Esophagus (tissue), 2 donors: ENCODE data around the gene KIAA1191. TPM values are rescaled to one million over a fixed set of nuclear protein-coding genes. Genes with fewer than 3 reads are reported as not detected.

ENCODE experiments used
- H3K27ac ChIP-seq, 2 donors: one replicate each; pipeline ENCODE4 v1.5.1; 2013; ENCODE audit warnings: low read depth in 2 of 2, mild to moderate bottlenecking in 2 of 2, inconsistent platforms in 1 of 2, low read length in 1 of 2, moderate library complexity in 1 of 2
- H3K27me3 ChIP-seq, 2 donors: one replicate each; pipeline ENCODE4 v1.6.1; 2013; ENCODE audit warnings: low read length in 2 of 2, control low read depth in 1 of 2, mild to moderate bottlenecking in 1 of 2; ENCODE audit not compliant: insufficient read depth in 2 of 2, control insufficient read depth in 1 of 2
- H3K36me3 ChIP-seq, 2 donors: one replicate each; pipeline ENCODE4 v1.6.1; 2013; ENCODE audit warnings: low read length in 1 of 2; ENCODE audit not compliant: control insufficient read depth in 2 of 2, insufficient read depth in 2 of 2
- H3K4me1 ChIP-seq, 2 donors: one replicate each; pipeline ENCODE4 v1.6.1; 2013; ENCODE audit warnings: low read length in 1 of 2; ENCODE audit not compliant: control insufficient read depth in 2 of 2, insufficient read depth in 2 of 2
- H3K4me3 ChIP-seq, 2 donors: one replicate each; pipeline ENCODE4 v1.5.1; 2013; ENCODE audit warnings: low read length in 2 of 2, mild to moderate bottlenecking in 2 of 2, low read depth in 1 of 2, moderate library complexity in 1 of 2
- H3K9me3 ChIP-seq, 2 donors: one replicate each; pipeline ENCODE4 v1.6.1; 2013; ENCODE audit warnings: mild to moderate bottlenecking in 2 of 2, low read depth in 1 of 2, low read length in 1 of 2, moderate library complexity in 1 of 2; ENCODE audit not compliant: control insufficient read depth in 2 of 2, insufficient read depth in 1 of 2
- WGBS, 2 donors: extraction: QIAGEN DNeasy Blood & Tissue Kit; methylation state at CpG; one replicate each; pipeline ENCODE4 v1.1.7; 2013; 5-methylcytosine and 5-hydroxymethylcytosine counted together
- polyA plus RNA-seq, 2 donors: library from polyadenylated mRNA; stranded (reverse); fragments of 200-250 nt; gene quantifications; one replicate each; pipeline ENCODE4 v1.2.3, GENCODE V29; 2013
- donor health status: healthy with polysubstance abuse.
- donor health status: Bipolar disorder and iron deficiency.

The KIAA1191 gene
- polyA plus RNA-seq, 2 donors = 41.8 to 44.4 TPM

GRCh38 chr5:176391479-176391878 is 29.9 kb upstream of the KIAA1191 start:
- peaks cover 7 to 37% of the 10 kb centered on the region in 2 donors for H3K36me3 ChIP-seq
- H3K4me1 ChIP-seq = peaks cover 0 to 2% of the 10 kb centered on the region in 2 donors
- 86% methylated on average over 4 of the region's 4 CpGs for WGBS, 2 donors
- no peaks in the 10 kb centered on the region for H3K9me3 ChIP-seq
- no peaks in the 10 kb centered on the region for H3K27me3 ChIP-seq
- no peak overlapping the region for H3K27ac ChIP-seq
- no peak overlapping the region for H3K4me3 ChIP-seq

- H3K9me3 ChIP-seq = no peaks in the 10 kb centered on the region
- no peaks in the 10 kb centered on the region for H3K27me3 ChIP-seq
- peaks cover 0 to 2% of the 10 kb centered on the region in 2 donors for H3K4me1 ChIP-seq
- H3K4me3 ChIP-seq = peak overlapping the region; percentile 75 to 81
- peak overlapping the region; percentile 99 to 100 for H3K27ac ChIP-seq
- H3K36me3 ChIP-seq = peaks cover 4 to 35% of the 10 kb centered on the region in 2 donors
- WGBS, 2 donors = 26 to 30% methylated on average over 34 to 41 of the region's 41 CpGs
These were observed 27.9 kb upstream of the KIAA1191 start for GRCh38 chr5:176389135-176390123.

- Histone ChIP-seq H3K4me3 (peak within 1 kb of the TSS; percentile 75 to 81), H3K27ac (peak within 1 kb of the TSS; percentile 99 to 100), H3K9me3 (no peaks in the 10 kb centered on the region), H3K27me3 (no peaks in the 10 kb centered on the region), H3K4me1 (peaks cover 0 to 2% of the 10 kb centered on the region in 2 donors), H3K36me3 (peaks cover 4 to 38% of the 10 kb centered on the region in 2 donors)
- WGBS, 2 donors = 0% methylated on average over 47 of the region's 47 CpGs
These were observed 27.0 kb upstream of the KIAA1191 start, which contains the start of the genes HIGD2A and NOP16 for GRCh38 chr5:176388444-176389134. HIGD2A (plus strand) TSS chr5:176388751; CDS start chr5:176388820, 69 bp downstream. NOP16 (minus strand) TSS chr5:176388598; CDS start chr5:176388539, 59 bp downstream.

GRCh38 chr5:176388003-176388443 is 26.5 kb upstream of the KIAA1191 start:
- Histone ChIP-seq H3K4me3 (peak overlapping the region; percentile 75 to 81), H3K27ac (peak overlapping the region; percentile 7 to 100), H3K27me3 (no peaks in the 10 kb centered on the region), H3K36me3 (peaks cover 4 to 42% of the 10 kb centered on the region in 2 donors), H3K4me1 (peaks cover 0 to 2% of the 10 kb centered on the region in 2 donors), H3K9me3 (no peaks in the 10 kb centered on the region)
- WGBS, 2 donors = 0% methylated on average over 29 of the region's 29 CpGs

GRCh38 chr5:176387384-176387925 is 25.9 kb upstream of the KIAA1191 start:
- WGBS, 2 donors = 25 to 28% methylated on average over 8 of the region's 8 CpGs
- H3K27ac ChIP-seq = no peak overlapping the region

GRCh38 chr5:176386491-176386890 is 24.9 kb upstream of the KIAA1191 start:
- Histone ChIP-seq H3K36me3 (peaks cover 4 to 36% of the 10 kb centered on the region in 2 donors), H3K9me3 (no peaks in the 10 kb centered on the region), H3K4me1 (peaks cover 0 to 2% of the 10 kb centered on the region in 2 donors), H3K27me3 (no peaks in the 10 kb centered on the region), H3K4me3 (peak overlapping the region in 1 of 2 donors; percentile 81), H3K27ac (no peak overlapping the region)
- 68 to 69% methylated on average over 1 of the region's 1 CpG for WGBS, 2 donors

More at GRCh38 chr5:176387384-176387925, 25.9 kb upstream of the KIAA1191 start:
- Histone ChIP-seq H3K36me3 (peaks cover 4 to 37% of the 10 kb centered on the region in 2 donors), H3K9me3 (no peaks in the 10 kb centered on the region), H3K4me3 (peak overlapping the region; percentile 75 to 81), H3K27me3 (no peaks in the 10 kb centered on the region), H3K4me1 (peaks cover 0 to 2% of the 10 kb centered on the region in 2 donors)

- WGBS, 2 donors = 89 to 93% methylated on average over 12 of the region's 12 CpGs
- Histone ChIP-seq H3K27ac (no peak overlapping the region), H3K4me1 (peaks cover 0 to 2% of the 10 kb centered on the region in 2 donors), H3K27me3 (no peaks in the 10 kb centered on the region), H3K36me3 (peaks cover 4 to 31% of the 10 kb centered on the region in 2 donors), H3K9me3 (no peaks in the 10 kb centered on the region), H3K4me3 (no peak overlapping the region)
These were observed 23.4 kb upstream of the KIAA1191 start for GRCh38 chr5:176384991-176385390.

GRCh38 chr5:176384366-176384930 is 22.9 kb upstream of the KIAA1191 start:
- no peak overlapping the region for H3K27ac ChIP-seq
- WGBS, 2 donors = 88% methylated on average over 8 of the region's 8 CpGs
- H3K9me3 ChIP-seq = no peaks in the 10 kb centered on the region
- H3K36me3 ChIP-seq = peaks cover 4 to 31% of the 10 kb centered on the region in 2 donors
- no peaks in the 10 kb centered on the region for H3K27me3 ChIP-seq
- no peak overlapping the region for H3K4me3 ChIP-seq
- peaks cover 0 to 2% of the 10 kb centered on the region in 2 donors for H3K4me1 ChIP-seq

- H3K4me3 ChIP-seq = no peak overlapping the region
- no peaks in the 10 kb centered on the region for H3K9me3 ChIP-seq
- peaks cover 4 to 31% of the 10 kb centered on the region in 2 donors for H3K36me3 ChIP-seq
- no peaks in the 10 kb centered on the region for H3K27me3 ChIP-seq
- WGBS, 2 donors = 83 to 85% methylated on average over 9 of the region's 9 CpGs
- H3K4me1 ChIP-seq = peaks cover 0 to 2% of the 10 kb centered on the region in 2 donors
- no peak overlapping the region for H3K27ac ChIP-seq
These were observed 22.4 kb upstream of the KIAA1191 start for GRCh38 chr5:176383961-176384360.
